ENCODE measurements around the gene ACY1.

ACY1 gene

GRCh38 chr3:51978143-51978502 is 5.2 kb upstream of the ACY1 start:
- H3K4me3 ChIP-seq = no peak overlapping the region
- no peak for DNase-seq (ENCODE audit: low spot score)
- TF ChIP-seq CTCF (IDR thresholded peaks at IDR 0.05) = no peak
- H3K27ac ChIP-seq = no peak overlapping the region

- DNase-seq (ENCODE audit: low spot score) = no peak
- Histone ChIP-seq H3K4me3 (no peak overlapping the region), H3K27ac (no peak overlapping the region)
- no peak for TF ChIP-seq CTCF (IDR thresholded peaks at IDR 0.05)
Measured at GRCh38 chr3:51980253-51980652, 3.1 kb upstream of the ACY1 start.

GRCh38 chr3:51982352-51982837 is 940 bp upstream of the ACY1 start:
- Histone ChIP-seq H3K4me3 (peak overlapping the region; percentile 76), H3K27ac (peak overlapping the region; percentile 87 to 96)
- no peak for DNase-seq (ENCODE audit: low spot score)
- TF ChIP-seq CTCF (IDR thresholded peaks at IDR 0.05) = no peak

- no peak for TF ChIP-seq CTCF (IDR thresholded peaks at IDR 0.05)
- no peak for DNase-seq (ENCODE audit: low spot score)
- H3K27ac ChIP-seq = peak overlapping the region; percentile 87 to 96
- peak overlapping the region; percentile 76 for H3K4me3 ChIP-seq
Measured at GRCh38 chr3:51983578-51984268, 388 bp downstream of the ACY1 start.

- peak overlapping the region; percentile 76 for H3K4me3 ChIP-seq
- TF ChIP-seq CTCF (IDR thresholded peaks at IDR 0.05) = no peak
- DNase-seq (ENCODE audit: low spot score) = no peak
- H3K27ac ChIP-seq = peak overlapping the region; percentile 87 to 96
Measured at GRCh38 chr3:51984269-51984647, 923 bp downstream of the ACY1 start.

GRCh38 chr3:51985063-51985462 is 1.7 kb downstream of the ACY1 start:
- no peak overlapping the region for H3K4me3 ChIP-seq

More at GRCh38 chr3:51985063-51985462, 1.7 kb downstream of the ACY1 start:
- no peak for TF ChIP-seq CTCF (IDR thresholded peaks at IDR 0.05)
- DNase-seq (ENCODE audit: low spot score) = no peak
- H3K27ac ChIP-seq = no peak overlapping the region
